ENCODE results near the gene SUPV3L1.
A peak's percentile ranks its signal among the peaks of the same experiment; 100 is the strongest.
"Not testable (repeated sequence)": the region's sequence is repeated elsewhere in the genome, so short reads cannot be mapped to it uniquely, and the experiment has no call there.

SUPV3L1 gene

DNA sequence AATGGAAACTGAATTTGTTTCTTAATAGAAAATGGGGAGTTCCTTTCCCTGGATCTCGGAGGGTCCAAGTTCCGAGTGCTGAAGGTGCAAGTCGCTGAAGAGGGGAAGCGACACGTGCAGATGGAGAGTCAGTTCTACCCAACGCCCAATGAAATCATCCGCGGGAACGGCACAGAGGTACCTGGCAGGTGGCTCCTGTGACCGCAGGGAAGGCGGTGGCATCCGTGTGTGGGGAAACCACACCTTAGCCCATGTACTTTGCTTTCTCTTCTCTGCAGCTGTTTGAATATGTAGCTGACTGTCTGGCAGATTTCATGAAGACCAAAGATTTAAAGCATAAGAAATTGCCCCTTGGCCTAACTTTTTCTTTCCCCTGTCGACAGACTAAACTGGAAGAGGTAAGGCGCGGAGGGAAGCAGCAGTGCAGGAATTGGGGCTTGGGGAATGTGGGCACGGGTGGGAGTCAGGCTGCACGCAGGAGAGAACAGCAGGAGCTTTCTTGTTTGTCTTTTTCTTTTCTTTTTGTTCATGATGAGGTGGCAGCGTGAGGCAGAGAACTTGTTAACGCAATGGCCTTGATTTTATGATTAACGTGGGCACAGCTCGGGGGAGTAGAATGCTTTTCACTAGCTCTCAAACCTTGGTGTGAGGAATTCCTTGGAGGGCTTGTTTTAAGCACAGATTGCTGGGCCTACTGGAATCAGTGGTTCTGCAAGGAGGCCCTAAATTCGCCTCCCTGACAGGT is 52.9 kb downstream of the SUPV3L1 start:
- DNase-seq, result no peak

DNA sequence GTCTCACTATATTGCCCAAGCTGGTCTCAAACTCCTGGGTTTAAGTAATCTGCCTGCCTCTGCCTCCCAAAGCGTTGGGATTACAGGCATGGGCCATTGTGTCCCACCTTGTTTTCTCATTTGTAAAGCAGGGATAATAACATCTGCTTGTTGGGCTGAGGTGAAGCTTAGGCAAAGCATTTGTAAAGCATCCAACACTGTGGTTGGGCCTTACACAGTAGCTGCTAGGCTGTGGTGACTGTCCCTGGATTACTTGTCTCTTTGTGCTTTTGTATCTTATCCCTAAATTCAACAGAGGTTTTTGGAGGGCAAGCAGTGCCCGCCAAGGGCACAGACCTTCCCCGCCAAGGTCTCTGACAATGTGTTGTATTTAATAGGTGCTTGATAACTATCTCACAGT is 54.4 kb downstream of the SUPV3L1 start:
- no peak for DNase-seq

DNA sequence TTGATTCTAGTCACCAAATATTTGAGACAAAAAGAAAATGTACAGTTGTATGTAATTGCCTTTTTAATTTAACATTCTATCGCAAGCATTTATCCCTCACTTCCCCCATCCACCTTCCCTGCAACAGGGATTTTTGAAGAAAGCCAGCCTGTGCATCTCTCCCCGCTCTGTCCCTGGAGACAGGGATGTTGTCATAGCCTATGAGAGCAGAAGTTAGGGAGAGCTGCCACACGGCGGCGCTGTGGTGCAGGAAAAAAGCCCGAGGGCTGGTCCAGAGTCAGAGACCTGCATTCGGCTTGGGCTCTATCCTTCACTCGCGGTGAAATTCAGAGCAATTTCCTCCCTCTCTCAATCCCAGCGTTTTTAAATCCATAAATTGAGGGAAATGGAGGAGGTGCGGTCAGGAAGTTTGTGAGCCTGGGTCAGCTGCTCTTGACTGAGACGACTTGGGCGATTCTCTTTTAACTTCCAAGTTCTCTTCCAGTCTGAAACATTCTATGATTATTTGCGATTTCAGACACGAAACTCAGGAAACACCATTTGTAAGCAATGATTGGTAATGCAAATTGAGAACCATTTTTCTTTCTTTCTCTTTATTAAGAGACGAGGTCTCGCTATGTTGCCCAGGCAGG is 57.6 kb downstream of the SUPV3L1 start:
- DNase-seq, result peak; percentile 85 to 91 (median 90)

DNA sequence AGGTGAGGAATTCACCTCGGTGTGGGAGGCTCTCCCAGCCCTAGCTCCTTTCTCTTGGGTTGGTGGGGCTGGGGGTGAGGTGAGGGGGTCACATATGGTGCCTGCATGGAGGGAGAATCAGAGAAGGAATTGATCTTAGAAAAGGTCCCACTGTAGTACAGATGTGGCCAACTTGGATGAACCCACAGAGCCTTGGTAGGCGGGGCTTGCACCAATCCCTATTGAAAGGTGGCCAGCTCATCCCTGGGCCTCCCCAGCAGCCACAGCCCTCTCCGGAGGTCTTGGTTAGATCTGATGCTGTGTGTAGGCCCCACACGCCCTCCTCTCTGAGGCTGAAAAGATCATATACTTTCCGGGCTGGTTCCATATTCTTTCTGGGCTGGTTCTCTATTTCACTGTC is 59.1 kb downstream of the SUPV3L1 start:
- DNase-seq, result no peak

DNA sequence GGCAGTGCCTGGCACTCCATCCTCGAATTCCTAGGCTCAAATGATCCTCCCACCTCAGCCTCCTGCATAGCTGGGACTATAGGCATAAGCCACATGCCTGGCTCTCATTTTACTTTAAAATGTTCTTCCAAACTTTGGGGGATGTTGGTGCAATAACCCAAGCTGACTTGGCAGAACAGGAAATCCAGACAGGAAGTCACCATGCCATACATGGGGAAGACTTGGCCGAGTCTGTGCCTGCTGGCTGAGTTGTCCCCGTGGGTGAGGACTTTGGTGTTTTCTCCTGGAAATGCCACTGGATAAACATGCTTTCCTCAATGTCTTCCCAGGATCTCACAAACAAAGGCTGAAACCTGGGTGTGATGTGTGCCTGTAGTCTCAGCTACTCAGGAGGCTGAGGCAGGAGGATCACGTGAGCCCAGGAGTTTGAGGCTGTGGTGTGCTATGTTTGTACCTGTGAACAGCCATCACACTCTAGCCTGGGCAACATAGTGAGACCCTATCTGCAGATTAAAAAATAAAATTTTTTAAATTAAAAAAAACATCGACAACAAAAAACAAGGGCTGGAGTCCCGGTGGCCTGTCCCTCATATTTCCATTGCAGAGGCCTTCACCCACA is 59.9 kb downstream of the SUPV3L1 start:
- peak; percentile 31 to 49 (median 36) for DNase-seq

DNA sequence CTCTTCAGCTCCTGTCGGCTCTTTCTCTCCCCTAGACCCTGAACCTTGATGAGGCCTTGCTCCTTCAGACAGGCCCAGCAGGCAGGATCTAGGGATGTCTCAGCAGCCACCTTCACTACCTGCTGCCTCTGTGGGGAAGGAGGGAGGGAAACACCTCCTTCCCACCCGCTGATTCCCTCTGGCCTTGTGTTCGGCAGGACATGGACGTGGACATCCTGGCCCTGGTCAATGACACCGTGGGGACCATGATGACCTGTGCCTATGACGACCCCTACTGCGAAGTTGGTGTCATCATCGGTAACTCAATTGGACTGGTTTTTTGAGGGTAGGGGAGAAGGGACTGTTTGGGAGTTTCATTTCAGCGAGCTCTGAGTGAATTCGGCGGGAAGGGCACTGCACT is 60.4 kb downstream of the SUPV3L1 start:
- no peak for DNase-seq

DNA sequence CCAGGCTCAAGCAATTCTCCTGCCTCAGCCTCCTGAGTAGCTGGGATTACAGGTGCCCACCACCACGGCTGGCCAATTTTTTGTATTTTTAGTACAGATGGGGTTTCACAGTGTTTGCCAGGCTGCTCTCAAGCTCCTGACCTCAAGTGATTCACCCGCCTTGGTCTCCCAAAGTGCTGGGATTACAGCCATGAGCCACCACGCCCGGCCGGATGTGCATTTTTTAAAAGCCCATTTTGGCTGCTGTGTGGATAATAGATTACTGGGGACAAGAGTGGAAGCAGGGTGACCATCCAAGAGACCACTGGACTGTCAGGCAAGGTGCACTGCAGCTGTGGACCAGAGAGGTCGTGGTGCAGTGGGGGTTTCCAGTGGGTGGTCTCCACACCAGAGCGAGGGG is 61.5 kb downstream of the SUPV3L1 start:
- DNase-seq, result no peak

DNA sequence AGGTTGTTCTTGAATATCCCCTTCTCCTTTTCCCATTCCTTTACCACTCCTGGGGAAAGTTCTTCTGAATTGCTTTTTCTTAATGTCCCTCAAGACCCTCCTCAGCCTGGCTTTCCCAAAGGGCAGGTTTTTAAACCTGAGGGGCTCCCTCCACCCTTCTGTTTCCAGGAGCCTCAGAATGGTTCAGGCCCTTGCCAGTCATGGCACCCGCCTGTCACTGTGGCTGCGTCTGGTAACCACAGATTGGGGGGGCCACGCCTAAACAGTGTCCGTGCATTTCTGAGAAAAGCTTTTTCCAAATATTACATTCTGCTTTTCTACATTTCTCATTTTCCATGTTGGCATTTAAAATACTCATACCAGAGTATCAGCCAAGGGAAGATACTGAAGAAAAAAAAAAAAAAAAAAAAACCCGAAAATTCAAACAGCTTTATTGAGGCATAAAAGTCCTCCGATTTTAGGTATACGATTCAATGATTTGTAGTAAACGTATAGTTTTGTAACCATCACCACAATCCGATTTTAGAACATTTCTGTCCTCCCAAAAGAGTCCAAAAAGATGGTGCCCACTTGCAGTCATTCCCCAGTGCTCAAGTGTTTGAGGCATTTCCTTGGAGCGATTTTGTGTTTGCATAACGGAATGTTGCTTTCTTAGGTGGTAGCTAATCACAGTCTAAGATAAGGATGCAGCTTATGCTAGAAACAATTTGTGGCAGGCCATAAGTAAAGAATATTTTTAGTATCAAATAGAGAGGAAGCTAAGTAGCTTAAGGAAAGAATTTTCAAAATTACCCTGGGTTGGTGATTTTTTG is 62.2 kb downstream of the SUPV3L1 start:
- DNase-seq, result no peak

DNA sequence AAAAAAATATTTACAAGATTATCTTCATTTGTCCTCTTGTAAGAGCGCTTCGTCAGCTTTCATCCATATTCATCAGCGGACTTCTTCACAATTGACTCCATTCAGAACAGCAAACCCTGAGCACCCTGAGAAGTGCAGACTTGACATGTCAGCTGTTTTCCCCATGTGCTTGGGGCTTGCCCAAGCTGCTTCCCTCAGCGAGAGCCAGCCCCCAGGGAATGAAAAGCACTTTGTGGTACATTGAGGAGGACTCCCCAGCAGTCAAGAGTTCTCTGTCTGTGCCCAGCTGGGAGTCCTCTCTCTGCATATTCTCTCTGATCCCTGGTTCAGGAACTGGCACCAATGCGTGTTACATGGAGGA is 62.8 kb downstream of the SUPV3L1 start:
- DNase-seq, result no peak

DNA sequence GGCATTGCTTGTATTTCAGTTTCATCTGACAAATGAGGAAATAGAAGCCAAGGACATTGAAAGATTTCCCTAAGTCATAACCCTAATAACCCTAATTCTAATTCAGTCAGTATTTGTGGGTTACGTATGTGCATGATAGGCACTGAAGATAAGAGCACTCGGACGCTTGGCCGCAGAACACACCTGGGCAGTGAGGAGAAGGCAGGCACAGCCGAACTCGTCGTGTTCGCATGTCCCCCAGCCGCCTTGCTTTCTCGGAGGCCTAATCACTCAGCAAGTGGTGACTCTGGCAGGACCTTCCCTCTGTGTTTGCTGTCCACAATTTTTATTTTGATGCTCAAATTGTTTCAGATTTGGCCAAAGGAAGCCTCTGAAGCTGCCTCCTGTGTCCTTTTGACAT is 63.8 kb downstream of the SUPV3L1 start:
- DNase-seq, result no peak

DNA sequence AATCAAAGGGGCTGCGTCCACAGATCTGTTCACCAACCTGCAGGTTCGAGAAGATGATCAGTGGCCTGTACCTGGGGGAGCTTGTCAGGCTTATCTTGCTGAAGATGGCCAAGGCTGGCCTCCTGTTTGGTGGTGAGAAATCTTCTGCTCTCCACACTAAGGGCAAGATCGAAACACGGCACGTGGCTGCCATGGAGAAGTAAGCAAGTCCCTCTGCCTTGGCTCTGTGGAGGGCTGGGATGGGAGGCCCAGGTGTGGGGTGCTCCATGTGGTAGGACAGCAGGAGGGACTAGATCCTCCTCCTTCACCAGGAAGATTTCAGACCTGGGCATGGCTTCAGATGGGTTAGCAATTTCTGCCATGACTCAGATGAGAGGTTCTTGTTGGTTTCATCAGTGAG is 66.0 kb downstream of the SUPV3L1 start:
- no peak for DNase-seq

DNA sequence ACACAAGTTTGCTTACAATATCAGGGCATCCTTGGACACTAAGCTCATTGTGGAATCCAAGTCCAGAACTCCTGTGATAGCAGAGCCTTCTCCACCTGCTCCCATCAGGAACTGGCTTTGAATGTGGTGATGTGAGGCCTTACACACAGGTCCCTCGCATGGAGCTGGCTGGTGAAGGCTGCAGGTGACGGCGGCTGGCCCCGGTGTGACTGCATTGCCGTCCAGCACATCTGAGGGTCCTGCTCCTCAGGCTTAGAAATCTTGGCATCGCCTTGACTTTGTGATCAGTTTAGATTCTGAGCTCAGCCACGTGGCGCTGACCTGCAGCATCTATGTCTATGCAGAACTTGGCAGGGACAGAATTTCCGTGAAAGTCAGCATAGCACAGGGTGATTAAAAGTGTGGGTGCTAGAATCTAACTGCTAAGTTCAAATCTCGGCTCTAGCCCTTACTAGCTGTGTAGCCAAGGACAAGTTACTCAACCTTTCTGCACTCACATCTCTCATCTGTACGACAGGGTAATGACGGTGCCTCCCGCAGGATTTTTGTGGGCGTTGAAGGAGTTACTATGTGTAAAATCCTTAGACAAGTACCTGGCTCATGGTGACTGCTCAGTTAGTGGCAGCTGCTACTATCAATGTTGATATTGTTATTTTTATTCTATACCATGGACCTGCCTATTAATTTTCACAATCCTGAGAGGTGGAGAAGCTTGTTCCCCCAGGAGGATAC is 66.7 kb downstream of the SUPV3L1 start:
- DNase-seq, result no peak

DNA sequence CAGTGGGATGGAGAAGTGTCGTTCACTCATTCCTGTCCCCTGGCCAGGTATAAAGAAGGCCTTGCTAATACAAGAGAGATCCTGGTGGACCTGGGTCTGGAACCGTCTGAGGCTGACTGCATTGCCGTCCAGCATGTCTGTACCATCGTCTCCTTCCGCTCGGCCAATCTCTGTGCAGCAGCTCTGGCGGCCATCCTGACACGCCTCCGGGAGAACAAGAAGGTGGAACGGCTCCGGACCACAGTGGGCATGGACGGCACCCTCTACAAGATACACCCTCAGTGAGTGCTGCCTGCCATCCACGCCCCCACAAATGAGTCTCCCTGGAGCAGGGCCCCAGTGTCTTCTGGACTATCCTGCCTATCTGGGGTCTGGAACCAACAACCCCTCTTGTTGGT is 67.3 kb downstream of the SUPV3L1 start:
- DNase-seq, result no peak

DNA sequence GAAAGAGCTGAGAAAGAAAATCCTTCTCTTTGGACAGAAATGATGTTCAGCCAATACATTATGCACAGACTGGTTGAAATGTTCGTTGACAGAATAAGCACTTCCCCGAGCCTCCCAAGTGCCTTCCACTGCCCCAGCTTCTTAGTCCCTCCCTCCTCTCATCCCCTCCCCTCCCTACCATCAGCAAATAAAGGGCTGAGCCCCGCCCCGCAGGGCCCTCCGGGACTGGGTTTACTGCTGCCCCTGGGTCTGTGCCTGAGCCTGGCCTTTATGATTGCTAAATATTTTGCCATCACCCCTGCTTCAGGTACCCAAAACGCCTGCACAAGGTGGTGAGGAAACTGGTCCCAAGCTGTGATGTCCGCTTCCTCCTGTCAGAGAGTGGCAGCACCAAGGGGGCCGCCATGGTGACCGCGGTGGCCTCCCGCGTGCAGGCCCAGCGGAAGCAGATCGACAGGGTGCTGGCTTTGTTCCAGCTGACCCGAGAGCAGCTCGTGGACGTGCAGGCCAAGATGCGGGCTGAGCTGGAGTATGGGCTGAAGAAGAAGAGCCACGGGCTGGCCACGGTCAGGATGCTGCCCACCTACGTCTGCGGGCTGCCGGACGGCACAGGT is 68.2 kb downstream of the SUPV3L1 start:
- no peak for DNase-seq

DNA sequence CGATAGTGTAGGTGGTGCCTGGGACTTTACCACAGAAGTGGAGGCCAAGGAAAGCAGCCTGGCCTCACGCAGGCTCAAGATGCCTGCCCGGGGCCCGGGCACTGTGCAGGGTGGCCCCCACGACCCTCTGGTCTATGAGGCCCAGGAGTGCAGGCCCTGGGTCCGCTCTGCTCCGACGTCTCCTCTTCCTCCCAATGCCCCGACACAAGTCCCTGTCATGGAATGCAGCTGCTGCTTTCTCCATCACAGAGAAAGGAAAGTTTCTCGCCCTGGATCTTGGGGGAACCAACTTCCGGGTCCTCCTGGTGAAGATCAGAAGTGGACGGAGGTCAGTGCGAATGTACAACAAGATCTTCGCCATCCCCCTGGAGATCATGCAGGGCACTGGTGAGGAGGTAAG is 70.0 kb downstream of the SUPV3L1 start:
- DNase-seq, result no peak

DNA sequence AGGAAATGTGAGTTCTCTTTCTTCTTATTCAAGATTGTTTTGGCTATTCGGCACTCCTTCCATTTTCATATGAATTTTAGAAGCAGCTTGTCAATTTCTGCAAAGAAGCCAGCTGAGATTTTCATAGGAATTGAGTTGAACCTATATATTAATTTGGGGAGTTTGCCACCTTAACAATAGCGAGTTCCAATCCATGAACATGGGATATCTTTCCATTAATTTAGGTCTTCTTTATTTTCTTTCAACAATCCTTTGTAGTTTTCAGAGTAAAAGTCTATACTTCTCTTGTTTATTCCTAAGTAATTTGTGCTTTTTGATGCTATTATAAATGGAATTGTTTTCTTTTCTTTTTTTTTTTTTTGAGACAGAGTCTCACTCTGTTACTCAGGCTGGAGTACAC is 71.4 kb downstream of the SUPV3L1 start:
- not testable (repeated sequence) for DNase-seq

DNA sequence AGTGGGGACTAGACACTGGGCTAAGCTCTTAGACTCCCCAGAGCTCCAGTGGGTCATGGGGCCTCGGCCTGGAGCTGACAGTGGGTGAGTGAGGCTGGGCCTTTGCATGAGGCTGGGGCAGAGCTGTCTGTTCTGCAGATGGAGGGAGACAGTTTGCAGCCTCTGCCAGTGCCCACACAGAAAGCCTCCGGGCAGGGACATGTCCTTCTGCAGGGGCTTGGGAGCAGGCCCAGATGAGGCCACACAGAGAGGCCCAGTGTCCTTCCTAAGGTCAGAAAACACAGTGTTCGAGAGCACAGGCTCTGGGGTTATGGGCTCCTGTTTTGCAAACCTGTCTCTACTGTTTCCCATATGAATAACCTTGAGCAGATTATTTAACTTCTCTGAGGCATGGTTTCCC is 73.1 kb downstream of the SUPV3L1 start:
- no peak for DNase-seq

DNA sequence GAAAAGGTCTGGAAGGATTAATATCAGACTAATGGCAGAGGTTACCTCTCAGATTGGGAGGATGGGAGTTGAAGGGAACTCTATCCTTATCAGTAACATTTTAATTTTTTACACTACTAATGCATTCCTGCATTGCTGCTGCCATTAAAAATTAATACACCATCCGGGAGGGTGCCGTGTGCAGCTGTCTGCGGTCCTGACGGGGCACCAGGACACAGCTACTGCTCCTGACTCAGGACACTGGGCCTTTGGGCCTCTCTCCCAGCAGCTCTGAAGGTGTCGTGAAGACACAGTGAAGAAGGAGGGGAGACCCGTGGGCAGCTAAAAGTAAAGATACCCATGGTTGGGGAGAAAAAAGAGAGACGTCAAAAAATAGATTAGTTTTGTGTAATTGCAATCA is 74.8 kb downstream of the SUPV3L1 start:
- DNase-seq, result no peak

Measured in suppressor macrophage treated with lipopolysaccharide for 1 hour (primary cell).